AG04450 (cell line): ENCODE results near the gene APOOL. TPM values are rescaled to one million over a fixed set of nuclear protein-coding genes. Genes with fewer than 3 reads are reported as not detected.
"Not testable (repeated sequence)": the region's sequence is repeated elsewhere in the genome, so short reads cannot be mapped to it uniquely, and the experiment has no call there.

ENCODE experiments used
- CTCF ChIA-PET: fragments of 300-600, 350-600 bp; formaldehyde crosslinking; extraction: SDS; loops from one replicate; lab custom pipeline; 2022; ENCODE audit warnings: antibody characterized with exemption, inconsistent platforms; lab: Charles Lee
- POLR2A ChIA-PET: fragments of 350-600 bp; formaldehyde crosslinking; extraction: SDS; loops from one replicate; lab custom pipeline; 2021; ENCODE audit warnings: antibody characterized with exemption, inconsistent platforms; lab: Yijun Ruan, JAX
- DNase-seq: peaks from one replicate; pipeline ENCODE4 v3.0.0-alpha.2; 2011; ENCODE audit warnings: low read depth, low spot score
- H3K27ac ChIP-seq: one replicate; pipeline ENCODE4 v1.5.1; 2012; ENCODE audit warnings: low read depth, low read length, control low read depth
- H3K27me3 ChIP-seq: one replicate; pipeline ENCODE4 v1.6.0; 2012; ENCODE audit warnings: low read length; ENCODE audit not compliant: control insufficient read depth, insufficient read depth
- H3K4me3 ChIP-seq: 2 replicates; pipeline ENCODE4 v1.5.1; 2011; ENCODE audit warnings: mild to moderate bottlenecking, low read depth, low read length, control low read depth
- H3K9me3 ChIP-seq: 2 replicates; pipeline ENCODE4 v1.5.1; 2012; ENCODE audit warnings: low read length; ENCODE audit not compliant: control insufficient read depth, insufficient read depth
- CTCF ChIP-seq: IDR thresholded peaks from 2 replicates; pipeline ENCODE4 v1.5.1; 2011; ENCODE audit warnings: low read depth, low read length, control low read depth, inconsistent platforms
- polyA plus RNA-seq: library from polyadenylated mRNA; depleted of rRNA; stranded (reverse); fragments of >200 nt; gene quantifications from 2 replicates; pipeline ENCODE4 v1.2.3, GENCODE V29; 2011

Gene APOOL
- polyA plus RNA-seq, 1 experiment, result 6.5 TPM

GRCh38 chrX:85065512-85066198, 62.0 kb downstream of the APOOL start:
- POLR2A ChIA-PET, result no interaction called here
- CTCF ChIA-PET, result no interaction called here

GRCh38 chrX:85077247-85077646, 73.6 kb downstream of the APOOL start:
- DNase-seq, H3K27me3 ChIP-seq, POLR2A ChIA-PET, H3K9me3 ChIP-seq, CTCF ChIA-PET, H3K4me3 ChIP-seq, H3K27ac ChIP-seq: not testable (repeated sequence)

More at GRCh38 chrX:85065512-85066198, 62.0 kb downstream of the APOOL start:
- TF ChIP-seq CTCF, result no peak
- Histone ChIP-seq H3K27ac (no peak overlapping the region), H3K9me3 (no peaks in the 10 kb centered on the region), H3K4me3 (no peak overlapping the region), H3K27me3 (no peaks in the 10 kb centered on the region)
- no peak for DNase-seq

- Histone ChIP-seq H3K27ac (no peak overlapping the region), H3K9me3 (no peaks in the 10 kb centered on the region), H3K4me3 (no peak overlapping the region), H3K27me3 (no peaks in the 10 kb centered on the region)
- POLR2A ChIA-PET, result interaction anchor here (0.6 kb wide), 1 partner anchor 15 kb away, joined by 6 read pairs; no protein-coding TSS in a partner anchor
- peak; percentile 79 for TF ChIP-seq CTCF
- peak; percentile 8 for DNase-seq
- CTCF ChIA-PET, result interaction anchor here (0.6 to 1.7 kb wide), 14 partner anchors 8 to 355 kb away, joined by 3 to 19 read pairs (median 4); no protein-coding TSS in a partner anchor
Measured at GRCh38 chrX:85084770-85085393, 81.2 kb downstream of the APOOL start.

GRCh38 chrX:85089321-85089840, 85.7 kb downstream of the APOOL start:
- TF ChIP-seq CTCF, result no peak
- DNase-seq, result no peak
- POLR2A ChIA-PET, result no interaction called here

GRCh38 chrX:85107407-85107806, 103.7 kb downstream of the APOOL start:
- no peak overlapping the region for H3K4me3 ChIP-seq
- no peak for DNase-seq
- no peaks in the 10 kb centered on the region for H3K9me3 ChIP-seq
- ChIA-PET CTCF (no interaction called here), POLR2A (no interaction called here)
- TF ChIP-seq CTCF, result no peak
- no peak overlapping the region for H3K27ac ChIP-seq
- H3K27me3 ChIP-seq, result no peaks in the 10 kb centered on the region

More at GRCh38 chrX:85089321-85089840, 85.7 kb downstream of the APOOL start:
- Histone ChIP-seq H3K9me3 (no peaks in the 10 kb centered on the region), H3K4me3 (no peak overlapping the region), H3K27me3 (no peaks in the 10 kb centered on the region), H3K27ac (no peak overlapping the region)
- CTCF ChIA-PET, result no interaction called here
